Type B pancreatic cell (in vitro differentiated cells): ENCODE results near the gene QSER1. TPM values are rescaled to one million over a fixed set of nuclear protein-coding genes. Genes with fewer than 3 reads are reported as not detected.

ENCODE experiments used
- DNase-seq: peaks from one replicate; pipeline ENCODE4 v3.0.0; 2021; ENCODE audit warnings: mixed read lengths; ENCODE audit not compliant: unreplicated experiment; ENCODE audit errors: extremely low spot score
- H3K27ac Mint-ChIP-seq: 2 replicates; pipeline ENCODE4 v1.8.0; 2021; ENCODE audit warnings: mild to moderate bottlenecking, mixed read lengths
- H3K27me3 Mint-ChIP-seq: 2 replicates; pipeline ENCODE4 v1.8.0; 2021; ENCODE audit warnings: mixed read lengths
- H3K36me3 Mint-ChIP-seq: 2 replicates; pipeline ENCODE4 v1.8.0; 2021; ENCODE audit warnings: mixed read lengths
- H3K4me1 Mint-ChIP-seq: one replicate; pipeline ENCODE4 v1.8.0; 2021; ENCODE audit warnings: mixed read lengths; ENCODE audit not compliant: unreplicated experiment
- H3K4me3 Mint-ChIP-seq: 2 replicates; pipeline ENCODE4 v1.8.0; 2021; ENCODE audit warnings: mild to moderate bottlenecking, mixed read lengths
- H3K9me3 Mint-ChIP-seq: 2 replicates; pipeline ENCODE4 v1.8.0; 2021; ENCODE audit warnings: mixed read lengths
- CTCF ChIP-seq: fragments of 200-600 bp; sonication (generic); conservative IDR thresholded peaks from 2 replicates; pipeline ENCODE4 v1.5.0; 2021; ENCODE audit warnings: antibody characterized with exemption, mild to moderate bottlenecking
- long read RNA-seq: library from polyadenylated mRNA; unstranded; transcript quantifications from one replicate; pipeline ENCODE4 v2.0.0, GENCODE V29; 2020
- total RNA-seq: library from RNA; stranded (reverse); gene quantifications from 2 replicates; pipeline ENCODE4 v1.2.1, GENCODE V29; 2021; ENCODE audit warnings: low replicate concordance

The QSER1 gene
- 29.4 and 54.4 TPM in 2 replicates for total RNA-seq
- long read RNA-seq, partial matches to known transcripts: 5 of 8 reads
- long read RNA-seq, other reads (novel, unspliced or antisense): 3 of 8 reads

- TF ChIP-seq CTCF: no peak
- Mint-ChIP-seq H3K4me3 (peak within 1 kb of the TSS; percentile 97), H3K36me3 (peaks cover 8% of the 10 kb centered on the region), H3K27me3 (peaks cover 3% of the 10 kb centered on the region), H3K4me1 (peaks cover 25% of the 10 kb centered on the region), H3K9me3 (no peaks in the 10 kb centered on the region), H3K27ac (peak within 1 kb of the TSS; percentile 96)
- peak; percentile 79 for DNase-seq
These were observed at the start of gene QSER1 for GRCh38 chr11:32892355-32893092. TSS of gene QSER1 (plus strand) at chr11:32892811. CDS start at chr11:32893126, 315 bp downstream.

- Mint-ChIP-seq H3K27me3 (no peaks in the 10 kb centered on the region), H3K9me3 (no peaks in the 10 kb centered on the region), H3K36me3 (peaks cover 3% of the 10 kb centered on the region), H3K4me1 (no peaks in the 10 kb centered on the region), H3K27ac (no peak overlapping the region), H3K4me3 (no peak overlapping the region)
- DNase-seq: no peak
- TF ChIP-seq CTCF: no peak
These were observed 49.1 kb upstream of the QSER1 start for GRCh38 chr11:32843544-32843943.

- H3K4me3 Mint-ChIP-seq: no peak overlapping the region
These were observed 45.1 kb upstream of the QSER1 start for GRCh38 chr11:32847511-32847910.

GRCh38 chr11:32849761-32850160 is 42.9 kb upstream of the QSER1 start:
- no peak for TF ChIP-seq CTCF
- Mint-ChIP-seq H3K4me3 (no peak overlapping the region), H3K4me1 (no peaks in the 10 kb centered on the region), H3K9me3 (no peaks in the 10 kb centered on the region), H3K27ac (no peak overlapping the region), H3K36me3 (peaks cover 7% of the 10 kb centered on the region), H3K27me3 (no peaks in the 10 kb centered on the region)
- no peak for DNase-seq

More at GRCh38 chr11:32847511-32847910, 45.1 kb upstream of the QSER1 start:
- H3K9me3 Mint-ChIP-seq: no peaks in the 10 kb centered on the region
- no peak for DNase-seq
- TF ChIP-seq CTCF: no peak
- H3K36me3 Mint-ChIP-seq: peaks cover 7% of the 10 kb centered on the region
- H3K4me1 Mint-ChIP-seq: no peaks in the 10 kb centered on the region
- H3K27me3 Mint-ChIP-seq: no peaks in the 10 kb centered on the region
- H3K27ac Mint-ChIP-seq: no peak overlapping the region

- Mint-ChIP-seq H3K4me1 (no peaks in the 10 kb centered on the region), H3K9me3 (no peaks in the 10 kb centered on the region), H3K36me3 (peaks cover 7% of the 10 kb centered on the region), H3K27ac (peak overlapping the region; percentile 33), H3K4me3 (no peak overlapping the region), H3K27me3 (no peaks in the 10 kb centered on the region)
- DNase-seq: no peak
- no peak for TF ChIP-seq CTCF
These were observed 41.4 kb upstream of the QSER1 start for GRCh38 chr11:32851251-32851650.
